B cell (primary cell): Measurements from ENCODE around the gene ODC1. TPM values are rescaled to one million over a fixed set of nuclear protein-coding genes. Genes with fewer than 3 reads are reported as not detected.

Experiments
- ATAC-seq: fragments of 200-7000 bp; cut with Tn5 transposase; one replicate; pipeline ENCODE4 v1.10.0; 2021; ENCODE audit warnings: low read depth, mild to moderate bottlenecking, moderate number of reproducible peaks, moderate library complexity
- CTCF ChIA-PET: fragments of 350-600 bp; sonication (Branson Sonifier 250); formaldehyde crosslinking; loops from one replicate; lab custom pipeline; 2021; ENCODE audit warnings: antibody characterized with exemption, inconsistent platforms; lab: Charles Lee
- POLR2A ChIA-PET: fragments of 350-600 bp; sonication (Branson Sonifier 250); formaldehyde crosslinking; loops from one replicate; lab custom pipeline; 2021; ENCODE audit warnings: antibody characterized with exemption; lab: Charles Lee
- DNase-seq: peaks from one replicate; pipeline ENCODE4 v3.0.0; 2013
- H2AFZ ChIP-seq: 2 replicates; pipeline ENCODE4 v1.6.1; 2012; ENCODE audit warnings: mild to moderate bottlenecking, low read depth, low read length; ENCODE audit not compliant: insufficient read depth, poor library complexity, severe bottlenecking
- H3K27ac ChIP-seq, 2 donors: 1 replicate in 1 of 2; 2 replicates in 1 of 2; pipeline ENCODE4 v1.5.1; 2012 to 2013; ENCODE audit warnings: low read length in 2 of 2, mild to moderate bottlenecking in 2 of 2, moderate library complexity in 1 of 2
- H3K27me3 ChIP-seq, 4 experiments: fragments of 200-600 bp in 1 of 4; sonication (generic) in 1 of 4; replicated peaks in 1 of 4; 1 replicate in 2 of 4; 2 replicates in 2 of 4; pipeline versions ENCODE4 v1.6.1 to v1.7.0; 2013 to 2016; ENCODE audit warnings: low read length in 3 of 4, mild to moderate bottlenecking in 2 of 4, mixed read lengths in 1 of 4, moderate library complexity in 1 of 4; ENCODE audit not compliant: insufficient read depth in 4 of 4, control insufficient read depth in 3 of 4; ENCODE audit errors: control extremely low read depth in 1 of 4
- H3K36me3 ChIP-seq, 2 experiments: replicated peaks in 1 of 2; 1 replicate in 1 of 2; 2 replicates in 1 of 2; pipeline versions ENCODE4 v1.6.1 to v1.7.1; 2013; ENCODE audit warnings: low read length in 1 of 2; ENCODE audit not compliant: insufficient read depth in 2 of 2, control insufficient read depth in 1 of 2; ENCODE audit errors: control extremely low read depth in 1 of 2, extremely low read depth in 1 of 2
- H3K4me1 ChIP-seq, 2 donors: fragments of 200-600 bp in 1 of 2; sonication (generic) in 1 of 2; 1 replicate in 1 of 2; 2 replicates in 1 of 2; pipeline versions ENCODE4 v1.5.1 to v1.6.1; 2013 to 2017; ENCODE audit warnings: low read length in 2 of 2; ENCODE audit not compliant: control insufficient read depth in 2 of 2, insufficient read depth in 2 of 2
- H3K4me2 ChIP-seq: replicated peaks from 2 replicates; pipeline ENCODE3; 2012; ENCODE audit warnings: mild to moderate bottlenecking, low read depth, low read length; ENCODE audit not compliant: poor library complexity, severe bottlenecking
- H3K4me3 ChIP-seq, 5 experiments: fragments of 200-600 bp in 1 of 5; sonication (generic) in 1 of 5; 1 replicate in 3 of 5; 2 replicates in 2 of 5; pipeline versions ENCODE4 v1.5.1 to v1.7.0; 2011 to 2016; ENCODE audit warnings: low read length in 4 of 5, mild to moderate bottlenecking in 4 of 5, low read depth in 2 of 5, control low read depth in 1 of 5, moderate library complexity in 1 of 5; ENCODE audit not compliant: insufficient read depth in 1 of 5; ENCODE audit errors: control extremely low read depth in 1 of 5, extremely low read depth in 1 of 5
- H3K79me2 ChIP-seq: fragments of 200-600 bp; sonication (generic); one replicate; pipeline ENCODE4 v1.6.0; 2016; ENCODE audit warnings: low read length; ENCODE audit not compliant: control insufficient read depth, insufficient read depth
- H3K9ac ChIP-seq: fragments of 200-600 bp; sonication (generic); 2 replicates; pipeline ENCODE4 v1.6.1; 2017; ENCODE audit warnings: mild to moderate bottlenecking, low read length, moderate library complexity
- H3K9me3 ChIP-seq, 3 donors: one replicate each; pipeline versions ENCODE4 v1.6.1 to v1.7.1; 2013; ENCODE audit warnings: low read length in 2 of 3; ENCODE audit not compliant: control insufficient read depth in 2 of 3, insufficient read depth in 1 of 3; ENCODE audit errors: control extremely low read depth in 1 of 3
- H4K20me1 ChIP-seq: 2 replicates; pipeline ENCODE4 v1.6.0; 2012; ENCODE audit warnings: mild to moderate bottlenecking, low read length; ENCODE audit not compliant: insufficient read depth, control insufficient read depth, poor library complexity, severe bottlenecking
- H3K27ac Mint-ChIP-seq: one replicate; pipeline ENCODE4 v1.8.0; 2021; ENCODE audit warnings: mixed read lengths
- H3K27me3 Mint-ChIP-seq: one replicate; pipeline ENCODE4 v1.8.0; 2021; ENCODE audit warnings: mixed read lengths
- H3K4me1 Mint-ChIP-seq: one replicate; pipeline ENCODE4 v1.8.0; 2021; ENCODE audit warnings: mixed read lengths
- H3K4me3 Mint-ChIP-seq: one replicate; pipeline ENCODE4 v1.8.0; 2021; ENCODE audit warnings: mixed read lengths
- H3K9me3 Mint-ChIP-seq: one replicate; pipeline ENCODE4 v1.8.0; 2022; ENCODE audit warnings: mixed read lengths; ENCODE audit not compliant: insufficient read depth
- EZH2 ChIP-seq: IDR thresholded peaks from 2 replicates; pipeline ENCODE4 v1.6.1; 2012; ENCODE audit warnings: borderline replicate concordance, low read depth, mild to moderate bottlenecking, moderate library complexity, low read length; ENCODE audit not compliant: insufficient read depth, poor library complexity, severe bottlenecking
- WGBS: methylation state at CpG from one replicate; pipeline ENCODE4 v1.1.5; 2013; ENCODE audit warnings: missing lambda C conversion rate; ENCODE audit not compliant: insufficient coverage; 5-methylcytosine and 5-hydroxymethylcytosine counted together
- intact Hi-C: fragments of 100-400 bp; cut with micrococcal nuclease; formaldehyde crosslinking; loops from one replicate; pipeline ENCODE4 v1.10.0; 2022
- polyA plus RNA-seq: library from polyadenylated mRNA; depleted of rRNA; stranded (reverse); fragments of >200 nt; gene quantifications from 2 replicates; pipeline ENCODE4 v1.2.3, GENCODE V29; 2012
- total RNA-seq, 2 donors: library from RNA; stranded (reverse); fragments of 120-200 nt in 1 of 2; gene quantifications; 1 replicate in 1 of 2; 2 replicates in 1 of 2; pipeline versions ENCODE4 v1.2.3 to v1.2.4, GENCODE V29; 2013 to 2022
- TF ChIP-seq, protein P1 (sequence below): fragments of 200-600 bp; IDR thresholded peaks from one replicate; pipeline ENCODE4 v1.8.0; 2022; ENCODE audit warnings: antibody characterized with exemption, mild to moderate bottlenecking

Gene ODC1
- total and polyA plus RNA-seq, 2 donors (not counting 1 experiment from before 2014, with no cell fraction given) = 88.7 to 171 TPM

- H3K27ac Mint-ChIP-seq = no peak overlapping the region
- H3K4me3 Mint-ChIP-seq = no peak overlapping the region
- Histone ChIP-seq H3K4me1 (no peaks in the 10 kb centered on the region), H3K4me2 (no peak overlapping the region), H3K4me3 (no peak overlapping the region), H4K20me1 (no peaks in the 10 kb centered on the region), H3K79me2 (no peaks in the 10 kb centered on the region), H3K9ac (no peak overlapping the region), H3K9me3 (no peaks in the 10 kb centered on the region), H3K27me3 (peaks cover 0 to 3% (median 1%) of the 10 kb centered on the region in 4 experiments), H3K27ac (no peak overlapping the region), H3K36me3 (no peaks in the 10 kb centered on the region), H2AFZ (no peak overlapping the region)
- CTCF ChIA-PET = no interaction called here
- TF ChIP-seq EZH2 = no peak
- TF ChIP-seq, protein P1, sequence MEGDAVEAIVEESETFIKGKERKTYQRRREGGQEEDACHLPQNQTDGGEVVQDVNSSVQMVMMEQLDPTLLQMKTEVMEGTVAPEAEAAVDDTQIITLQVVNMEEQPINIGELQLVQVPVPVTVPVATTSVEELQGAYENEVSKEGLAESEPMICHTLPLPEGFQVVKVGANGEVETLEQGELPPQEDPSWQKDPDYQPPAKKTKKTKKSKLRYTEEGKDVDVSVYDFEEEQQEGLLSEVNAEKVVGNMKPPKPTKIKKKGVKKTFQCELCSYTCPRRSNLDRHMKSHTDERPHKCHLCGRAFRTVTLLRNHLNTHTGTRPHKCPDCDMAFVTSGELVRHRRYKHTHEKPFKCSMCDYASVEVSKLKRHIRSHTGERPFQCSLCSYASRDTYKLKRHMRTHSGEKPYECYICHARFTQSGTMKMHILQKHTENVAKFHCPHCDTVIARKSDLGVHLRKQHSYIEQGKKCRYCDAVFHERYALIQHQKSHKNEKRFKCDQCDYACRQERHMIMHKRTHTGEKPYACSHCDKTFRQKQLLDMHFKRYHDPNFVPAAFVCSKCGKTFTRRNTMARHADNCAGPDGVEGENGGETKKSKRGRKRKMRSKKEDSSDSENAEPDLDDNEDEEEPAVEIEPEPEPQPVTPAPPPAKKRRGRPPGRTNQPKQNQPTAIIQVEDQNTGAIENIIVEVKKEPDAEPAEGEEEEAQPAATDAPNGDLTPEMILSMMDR = no peak
- POLR2A ChIA-PET = no interaction called here
- H3K27me3 Mint-ChIP-seq = peaks cover 5% of the 10 kb centered on the region
- no peaks in the 10 kb centered on the region for H3K9me3 Mint-ChIP-seq
- WGBS = 86% methylated on average over 2 of the region's 5 CpGs
- ATAC-seq = no peak
- intact Hi-C loops = no loop called here
- no peak for DNase-seq
- no peaks in the 10 kb centered on the region for H3K4me1 Mint-ChIP-seq
Measured at GRCh38 chr2:10465910-10466309, 17.8 kb upstream of the ODC1 start.

- Histone ChIP-seq H3K4me1 (no peaks in the 10 kb centered on the region), H3K79me2 (no peaks in the 10 kb centered on the region), H4K20me1 (no peaks in the 10 kb centered on the region), H3K9me3 (no peaks in the 10 kb centered on the region), H3K36me3 (no peaks in the 10 kb centered on the region), H3K9ac (no peak overlapping the region), H3K4me2 (no peak overlapping the region), H2AFZ (no peak overlapping the region), H3K27me3 (peaks cover 0 to 2% (median 0%) of the 10 kb centered on the region in 4 experiments), H3K4me3 (no peak overlapping the region), H3K27ac (no peak overlapping the region)
- 74% methylated on average over 14 of the region's 15 CpGs for WGBS
- TF ChIP-seq, protein P1 = no peak
- no peak for TF ChIP-seq EZH2
- DNase-seq (no peak), ATAC-seq (no peak)
- Mint-ChIP-seq H3K4me3 (no peak overlapping the region), H3K9me3 (no peaks in the 10 kb centered on the region), H3K4me1 (no peaks in the 10 kb centered on the region), H3K27ac (no peak overlapping the region), H3K27me3 (peaks cover 7% of the 10 kb centered on the region)
- intact Hi-C loops = no loop called here
- CTCF ChIA-PET = interaction anchor here (1.6 kb wide), 1 partner anchor 27 kb away, joined by 5 read pairs; no protein-coding TSS in a partner anchor
- POLR2A ChIA-PET = no interaction called here
Measured at GRCh38 chr2:10462178-10463083, 14.3 kb upstream of the ODC1 start.
